K562 (cell line): Measurements from ENCODE around the gene UBE2N. TPM values are rescaled to one million over a fixed set of nuclear protein-coding genes. Genes with fewer than 3 reads are reported as not detected.
"Not testable (repeated sequence)": the region's sequence is repeated elsewhere in the genome, so short reads cannot be mapped to it uniquely, and the experiment has no call there.

ENCODE experiments used
- CHD2 ChIP-seq: IDR thresholded peaks from 2 replicates; pipeline ENCODE4 v1.6.1; 2011; ENCODE audit warnings: low read depth, low read length
- FOXP4 ChIP-seq: sonication (generic); formaldehyde crosslinking; IDR thresholded peaks from 2 replicates; pipeline ENCODE4 v1.8.0; 2022; ENCODE audit warnings: mild to moderate bottlenecking, missing genetic modification reagents, borderline replicate concordance
- GABPA ChIP-seq: fragments of 200-800 bp; sonication (Bioruptor generic); conservative IDR thresholded peaks from 2 replicates; pipeline ENCODE4 v1.6.1; 2016; ENCODE audit warnings: low read depth, missing genetic modification characterization, missing compliant biosample characterization
- GABPB1 ChIP-seq: sonication (generic); formaldehyde crosslinking; IDR thresholded peaks from 2 replicates; pipeline ENCODE4 v1.8.0; 2022; ENCODE audit warnings: mild to moderate bottlenecking, missing genetic modification reagents
- HNRNPLL ChIP-seq: fragments of 200-400 bp; formaldehyde crosslinking; IDR thresholded peaks from 2 replicates; pipeline ENCODE4 v1.6.1; 2017; ENCODE audit warnings: low read length, low read depth, mild to moderate bottlenecking; ENCODE audit not compliant: poor library complexity, severe bottlenecking
- MAX ChIP-seq: sonication (generic); formaldehyde crosslinking; IDR thresholded peaks from 2 replicates; pipeline ENCODE4 v1.9.0; 2022; ENCODE audit warnings: mild to moderate bottlenecking, missing genetic modification reagents
- MYC ChIP-seq, 2 experiments: fragments of 250-450 bp in 1 of 2; sonication (Bioruptor Pico) in 1 of 2; IDR thresholded peaks; 2 replicates each; pipeline versions ENCODE4 v1.5.1 to v1.6.1; 2012 to 2021; ENCODE audit warnings: low read depth in 2 of 2, borderline replicate concordance in 1 of 2, improper control_type of control experiment in 1 of 2, low read length in 1 of 2, mild to moderate bottlenecking in 1 of 2, moderate library complexity in 1 of 2
- PHF8 ChIP-seq: fragments of 200-600 bp; sonication (generic); IDR thresholded peaks from 2 replicates; pipeline ENCODE4 v1.6.1; 2012; ENCODE audit warnings: mixed run types, mild to moderate bottlenecking, inconsistent platforms, low read length, moderate library complexity, borderline replicate concordance
- POLR2AphosphoS5 ChIP-seq: IDR thresholded peaks from 2 replicates; pipeline ENCODE4 v1.6.1; 2011; ENCODE audit warnings: mild to moderate bottlenecking, low read depth, low read length, moderate library complexity; ENCODE audit not compliant: control insufficient read depth, insufficient read depth
- POLR2G ChIP-seq: fragments of 200-400 bp; formaldehyde crosslinking; IDR thresholded peaks from 2 replicates; pipeline ENCODE4 v1.6.1; 2017; ENCODE audit warnings: low read depth, mild to moderate bottlenecking, antibody characterized with exemption, low read length, moderate library complexity
- RNF2 ChIP-seq: sonication (generic); IDR thresholded peaks from 2 replicates; pipeline ENCODE4 v1.6.1; 2016
- TAF7 ChIP-seq: fragments of 450-650 bp; IDR thresholded peaks from 2 replicates; pipeline ENCODE4 v1.6.1; 2016; ENCODE audit warnings: missing genetic modification characterization, missing compliant biosample characterization
- TBP ChIP-seq: optimal IDR thresholded peaks from 2 replicates; pipeline ENCODE3; 2011; ENCODE audit warnings: low read depth, low read length, improper control_type of control experiment
- TFAP4 ChIP-seq: sonication (generic); formaldehyde crosslinking; IDR thresholded peaks from 2 replicates; pipeline ENCODE4 v1.8.0; 2022; ENCODE audit warnings: missing genetic modification reagents, mild to moderate bottlenecking, moderate library complexity, borderline replicate concordance
- UBTF ChIP-seq, 2 experiments: IDR thresholded peaks; 2 replicates each; pipeline ENCODE4 v1.6.1; 2012; ENCODE audit warnings: improper control_type of control experiment in 2 of 2, low read depth in 2 of 2, low read length in 2 of 2, borderline replicate concordance in 1 of 2
- polyA plus RNA-seq, 8 experiments: library from polyadenylated mRNA; depleted of rRNA in 4 of 8; stranded (reverse) in 5 of 8; unstranded in 3 of 8; fragments of >200 nt; fragmentation: Nextera tagmentation in 2 of 8; fragmentation: Illumina TruSeq in 1 of 8; extraction: Ambion mirVana in 2 of 8; extraction: Trizol in 1 of 8; gene quantifications; 2 replicates each; pipeline versions ENCODE4 v1.2.1 to v1.2.3, GENCODE V29; 2011 to 2014; ENCODE audit warnings: inconsistent platforms in 1 of 8, missing spikeins in 1 of 8
- total RNA-seq, 7 experiments: library from RNA; depleted of rRNA in 6 of 7; stranded (reverse); fragments of >200 nt in 6 of 7; fragmentation: Illumina TruSeq in 2 of 7; extraction: Trizol in 2 of 7; gene quantifications; 2 replicates each; pipeline versions ENCODE4 v1.2.1 to v1.2.3, GENCODE V29; 2011 to 2021; ENCODE audit warnings: low replicate concordance in 1 of 7

The UBE2N gene
- total and polyA plus RNA-seq, 9 of the 15 experiments (the other 6 are each of a cell fraction or from before 2014, with no cell fraction given): 189 to 826 (median 260) TPM

GRCh38 chr12:93378196-93378997, 63.4 kb downstream of the UBE2N start (continued):
- peak; percentile 55; the same call in 1 of the 2 replicates for TF ChIP-seq GABPB1
- peak; percentile 40 for TF ChIP-seq TBP
- TF ChIP-seq MAX (CRISPR knock-in tag): 0 out of 2 replicates have a peak, but pooled peaks have one; percentile 3
- peak; percentile 33; the same call in 1 of the 2 replicates for TF ChIP-seq TAF7 (tag)
- TF ChIP-seq HNRNPLL: peak; percentile 28
- 0 out of 2 replicates have a peak, but pooled peaks have one; percentile 17 for TF ChIP-seq GABPA
- TF ChIP-seq MYC (IDR thresholded peaks at IDR 0.05; ENCODE audit: low read depth, low read length): peak; percentile 1; the same call in 1 of the 2 replicates
- not testable (repeated sequence) for TF ChIP-seq MYC (CRISPR knock-in tag; IDR thresholded peaks at IDR 0.05; ENCODE audit: borderline replicate concordance, low read depth)
- peak; percentile 38; the same call in 1 of the 2 replicates for TF ChIP-seq TFAP4 (CRISPR knock-in tag)
- peak; percentile 37; the same call in 1 of the 2 replicates for TF ChIP-seq CHD2
- 0 out of 2 replicates have a peak, but pooled peaks have one; percentile 7 for TF ChIP-seq POLR2AphosphoS5
- 0 out of 2 replicates have a peak, but pooled peaks have one; percentile 39 for TF ChIP-seq RNF2
- peak; percentile 5; the same call in 1 of the 2 replicates for TF ChIP-seq PHF8
- 0 out of 2 replicates have a peak, but pooled peaks have one; percentile 37 for TF ChIP-seq FOXP4
- peak; percentile 82 for TF ChIP-seq POLR2G
- TF ChIP-seq UBTF (IDR thresholded peaks at IDR 0.05; ENCODE audit: borderline replicate concordance in 1 of 2, low read depth in 2 of 2, low read length in 2 of 2): peak; percentile 61 to 74; a peak in 1 of 4 replicates
